ENCODE measurements around the gene TXNRD1.

DNA sequence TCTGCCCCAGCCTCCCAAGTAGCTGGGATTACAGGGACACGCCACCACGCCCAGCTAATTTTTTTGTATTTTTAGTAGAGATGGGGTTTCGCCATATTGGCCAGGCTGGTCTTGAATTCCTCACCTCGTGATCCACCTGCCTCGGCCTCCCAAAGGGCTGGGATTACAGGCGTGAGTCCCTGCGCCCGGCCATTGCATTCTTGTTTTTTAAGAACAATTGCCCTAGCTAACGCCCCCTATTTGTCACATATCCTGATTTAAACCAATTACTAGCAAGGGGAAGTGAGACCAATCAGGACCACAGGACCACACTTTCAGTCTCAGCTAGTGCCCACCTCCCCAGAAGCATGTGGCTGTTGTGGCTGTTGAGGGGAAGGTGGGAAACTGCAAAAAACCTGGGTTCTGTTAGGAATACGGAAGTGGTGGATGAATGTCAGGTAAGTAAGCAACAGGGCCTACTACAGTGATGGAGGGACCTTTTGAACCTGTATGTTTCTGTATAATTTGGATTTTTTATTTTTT is 39.8 kb upstream of the TXNRD1 start:
- TF ChIP-seq, protein P1, sequence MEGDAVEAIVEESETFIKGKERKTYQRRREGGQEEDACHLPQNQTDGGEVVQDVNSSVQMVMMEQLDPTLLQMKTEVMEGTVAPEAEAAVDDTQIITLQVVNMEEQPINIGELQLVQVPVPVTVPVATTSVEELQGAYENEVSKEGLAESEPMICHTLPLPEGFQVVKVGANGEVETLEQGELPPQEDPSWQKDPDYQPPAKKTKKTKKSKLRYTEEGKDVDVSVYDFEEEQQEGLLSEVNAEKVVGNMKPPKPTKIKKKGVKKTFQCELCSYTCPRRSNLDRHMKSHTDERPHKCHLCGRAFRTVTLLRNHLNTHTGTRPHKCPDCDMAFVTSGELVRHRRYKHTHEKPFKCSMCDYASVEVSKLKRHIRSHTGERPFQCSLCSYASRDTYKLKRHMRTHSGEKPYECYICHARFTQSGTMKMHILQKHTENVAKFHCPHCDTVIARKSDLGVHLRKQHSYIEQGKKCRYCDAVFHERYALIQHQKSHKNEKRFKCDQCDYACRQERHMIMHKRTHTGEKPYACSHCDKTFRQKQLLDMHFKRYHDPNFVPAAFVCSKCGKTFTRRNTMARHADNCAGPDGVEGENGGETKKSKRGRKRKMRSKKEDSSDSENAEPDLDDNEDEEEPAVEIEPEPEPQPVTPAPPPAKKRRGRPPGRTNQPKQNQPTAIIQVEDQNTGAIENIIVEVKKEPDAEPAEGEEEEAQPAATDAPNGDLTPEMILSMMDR (IDR thresholded peaks at IDR 0.05; ENCODE audit: low read depth, low read length, poor library complexity, severe bottlenecking): no peak
- TF ChIP-seq EZH2phosphoT487 (IDR thresholded peaks at IDR 0.05; ENCODE audit: borderline replicate concordance, low read length): no peak

Measured in DOHH2 (cell line).